Panc1 (cell line): ENCODE results near the gene CD22.

Experiments
- CTCF ChIP-seq: fragments of 450-650 bp; IDR thresholded peaks from 2 replicates; pipeline ENCODE4 v1.5.1; 2017; ENCODE audit warnings: mild to moderate bottlenecking
- POLR2AphosphoS5 ChIP-seq: IDR thresholded peaks from 2 replicates; pipeline ENCODE4 v1.6.1; 2012; ENCODE audit warnings: mild to moderate bottlenecking, low read depth, low read length, moderate library complexity
- SIN3A ChIP-seq: IDR thresholded peaks from 2 replicates; pipeline ENCODE4 v1.6.1; 2012; ENCODE audit warnings: low read depth, mild to moderate bottlenecking, low read length, moderate library complexity, borderline replicate concordance; ENCODE audit not compliant: insufficient read depth
- TCF7L2 ChIP-seq: IDR thresholded peaks from 2 replicates; pipeline ENCODE4 v1.6.1; 2011; ENCODE audit warnings: mild to moderate bottlenecking, low read depth, low read length, inconsistent platforms
- TF ChIP-seq, protein P1 (sequence below), 2 experiments: IDR thresholded peaks; 2 replicates each; pipeline ENCODE4 v1.6.1; 2011 to 2012; ENCODE audit warnings: low read depth in 2 of 2, control low read depth in 1 of 2, low read length in 1 of 2, mild to moderate bottlenecking in 1 of 2, moderate library complexity in 1 of 2; ENCODE audit not compliant: insufficient read depth in 1 of 2

DNA sequence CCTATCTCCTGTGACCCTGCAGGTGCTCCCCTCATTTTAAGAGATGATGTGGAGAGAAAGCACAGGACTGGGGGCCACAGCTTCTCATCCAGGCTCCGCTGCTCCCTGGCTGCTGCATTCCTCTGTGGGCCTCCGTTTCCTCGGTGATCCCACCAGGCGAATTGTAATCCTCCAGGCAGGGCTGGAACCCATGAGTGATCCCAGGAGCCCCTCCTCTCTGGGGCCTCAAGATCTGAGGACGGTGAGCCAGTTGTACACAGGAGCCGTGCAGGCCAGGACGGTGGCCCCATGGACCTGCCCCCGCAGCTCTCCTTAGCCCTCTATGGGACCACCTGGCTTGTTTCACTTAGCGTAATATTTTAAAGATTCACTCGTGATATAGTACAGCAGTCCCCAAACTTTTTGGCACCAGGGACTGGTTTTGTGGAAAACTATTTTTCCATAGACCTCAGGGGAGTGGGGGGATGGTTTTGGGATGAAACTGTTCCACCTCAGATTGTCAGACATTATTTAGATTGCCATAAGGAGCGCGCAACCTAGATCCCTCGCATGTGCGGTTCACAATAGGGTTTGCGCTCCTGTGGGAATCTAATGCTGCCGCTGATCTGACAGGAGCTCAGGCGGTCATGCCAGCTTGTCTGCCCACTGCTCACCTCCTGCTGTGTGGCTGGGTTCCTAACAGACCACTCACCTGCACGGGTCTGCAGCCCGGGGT lies 34.9 kb downstream of the CD22 start:
- no peak for TF ChIP-seq CTCF
- no peak for TF ChIP-seq POLR2AphosphoS5
- no peak for TF ChIP-seq SIN3A
- TF ChIP-seq, protein P1, sequence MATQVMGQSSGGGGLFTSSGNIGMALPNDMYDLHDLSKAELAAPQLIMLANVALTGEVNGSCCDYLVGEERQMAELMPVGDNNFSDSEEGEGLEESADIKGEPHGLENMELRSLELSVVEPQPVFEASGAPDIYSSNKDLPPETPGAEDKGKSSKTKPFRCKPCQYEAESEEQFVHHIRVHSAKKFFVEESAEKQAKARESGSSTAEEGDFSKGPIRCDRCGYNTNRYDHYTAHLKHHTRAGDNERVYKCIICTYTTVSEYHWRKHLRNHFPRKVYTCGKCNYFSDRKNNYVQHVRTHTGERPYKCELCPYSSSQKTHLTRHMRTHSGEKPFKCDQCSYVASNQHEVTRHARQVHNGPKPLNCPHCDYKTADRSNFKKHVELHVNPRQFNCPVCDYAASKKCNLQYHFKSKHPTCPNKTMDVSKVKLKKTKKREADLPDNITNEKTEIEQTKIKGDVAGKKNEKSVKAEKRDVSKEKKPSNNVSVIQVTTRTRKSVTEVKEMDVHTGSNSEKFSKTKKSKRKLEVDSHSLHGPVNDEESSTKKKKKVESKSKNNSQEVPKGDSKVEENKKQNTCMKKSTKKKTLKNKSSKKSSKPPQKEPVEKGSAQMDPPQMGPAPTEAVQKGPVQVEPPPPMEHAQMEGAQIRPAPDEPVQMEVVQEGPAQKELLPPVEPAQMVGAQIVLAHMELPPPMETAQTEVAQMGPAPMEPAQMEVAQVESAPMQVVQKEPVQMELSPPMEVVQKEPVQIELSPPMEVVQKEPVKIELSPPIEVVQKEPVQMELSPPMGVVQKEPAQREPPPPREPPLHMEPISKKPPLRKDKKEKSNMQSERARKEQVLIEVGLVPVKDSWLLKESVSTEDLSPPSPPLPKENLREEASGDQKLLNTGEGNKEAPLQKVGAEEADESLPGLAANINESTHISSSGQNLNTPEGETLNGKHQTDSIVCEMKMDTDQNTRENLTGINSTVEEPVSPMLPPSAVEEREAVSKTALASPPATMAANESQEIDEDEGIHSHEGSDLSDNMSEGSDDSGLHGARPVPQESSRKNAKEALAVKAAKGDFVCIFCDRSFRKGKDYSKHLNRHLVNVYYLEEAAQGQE (IDR thresholded peaks at IDR 0.05; ENCODE audit: insufficient read depth in 1 of 2, low read depth in 2 of 2, low read length in 1 of 2): no peak
- TF ChIP-seq TCF7L2: no peak
